KBM-7 (cell line): ENCODE measurements around the gene ARL4A.
"Not testable (repeated sequence)": the region's sequence is repeated elsewhere in the genome, so short reads cannot be mapped to it uniquely, and the experiment has no call there.

Source experiments
- DNase-seq: peaks from one replicate; pipeline ENCODE4 v3.0.0-alpha.2; 2015
- in situ Hi-C: fragments of 300-500 bp; cut with MboI; formaldehyde crosslinking; loops from 2 replicates; pipeline ENCODE4 v1.14.3; 2020; ENCODE audit warnings: low sequenced_read_pairs, low pct_unique_long_range_greater_than_20kb, mixed read lengths

The ARL4A gene, protein sequence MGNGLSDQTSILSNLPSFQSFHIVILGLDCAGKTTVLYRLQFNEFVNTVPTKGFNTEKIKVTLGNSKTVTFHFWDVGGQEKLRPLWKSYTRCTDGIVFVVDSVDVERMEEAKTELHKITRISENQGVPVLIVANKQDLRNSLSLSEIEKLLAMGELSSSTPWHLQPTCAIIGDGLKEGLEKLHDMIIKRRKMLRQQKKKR

DNA sequence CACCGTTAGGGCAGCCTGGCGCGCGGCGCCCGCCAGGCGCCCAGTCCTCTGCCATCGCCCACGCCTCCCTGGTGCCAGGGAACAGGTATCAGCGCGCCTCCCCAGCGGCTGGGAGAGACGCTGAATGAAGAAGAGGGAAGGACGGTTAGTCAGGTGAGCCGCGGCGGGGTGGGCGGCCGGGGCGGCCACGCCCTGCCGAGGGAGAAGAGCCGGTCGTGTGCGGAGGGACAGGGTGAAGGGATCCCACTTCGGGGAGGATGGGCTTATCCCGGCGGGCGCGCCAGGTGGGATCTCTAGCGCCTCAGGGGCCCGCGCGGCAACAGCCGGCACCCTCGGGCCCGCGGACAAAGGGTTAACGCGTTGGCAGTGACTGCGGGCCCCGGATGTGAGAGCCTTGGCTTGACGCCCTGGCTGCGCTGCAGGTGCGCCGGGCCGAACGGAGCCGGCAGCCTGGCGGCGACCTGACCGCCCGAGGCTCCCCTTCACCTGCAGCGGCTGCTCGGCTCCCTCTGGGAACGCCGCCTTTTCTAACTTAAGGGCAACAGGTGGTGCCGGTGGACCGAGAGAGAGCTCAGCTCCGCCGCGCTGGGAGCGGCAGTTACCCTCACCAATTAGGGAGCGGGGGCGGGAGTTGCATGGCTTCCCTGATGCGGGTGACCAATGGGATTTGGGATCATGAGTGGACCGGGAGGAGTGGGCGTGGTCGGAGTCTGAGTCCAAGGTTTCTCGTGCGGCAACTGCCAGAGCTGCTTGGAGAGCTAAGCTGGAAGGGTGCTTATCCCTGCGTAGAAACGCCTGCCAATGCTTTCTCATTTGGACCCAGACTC lies at the start of gene ARL4A:
ARL4A (plus strand) TSS at position 743 of the 827 bp plus-strand sequence. CDS start 622 bp downstream, outside the sequence.
- DNase-seq, result peak; percentile 98
- in situ Hi-C loops, result loop anchor here (25.0 kb wide), 1 partner anchor 425 kb away; no protein-coding TSS in a partner anchor

DNA sequence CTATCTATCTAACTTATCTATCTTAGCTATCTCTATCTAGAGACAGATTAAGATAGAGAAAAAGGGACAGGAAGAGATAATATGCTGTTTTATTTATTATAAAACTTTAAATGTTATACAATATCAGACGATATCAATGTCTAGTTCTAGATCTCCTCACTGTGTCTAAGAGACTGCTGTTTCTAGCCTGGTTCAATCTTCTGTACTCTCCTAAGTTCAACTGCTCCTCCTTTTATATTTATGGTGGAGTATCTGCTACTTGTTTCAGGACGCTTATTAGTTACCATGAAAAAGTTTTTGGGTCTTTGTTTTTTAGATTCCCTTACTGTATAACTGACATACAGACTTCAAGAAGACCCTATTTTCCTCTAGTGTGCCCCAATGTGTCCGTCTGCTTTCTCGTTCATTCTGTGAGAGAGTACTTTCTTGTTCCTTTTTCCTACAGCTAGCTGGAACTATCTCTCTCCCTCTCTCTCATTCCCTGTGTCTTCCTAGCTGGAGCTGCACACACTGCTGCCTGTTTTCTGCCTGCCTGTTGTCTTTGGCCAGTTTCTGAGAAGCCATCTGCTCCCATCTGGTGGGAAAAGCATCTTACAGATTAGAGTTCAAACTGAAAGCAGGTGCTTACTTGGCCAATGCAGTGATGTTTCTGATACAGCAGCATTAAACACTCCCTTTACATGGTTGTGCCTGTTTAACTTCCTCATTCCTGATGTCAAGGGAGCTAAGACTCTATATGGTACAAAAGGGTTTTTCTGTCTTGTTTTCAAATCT lies 49.4 kb upstream of the ARL4A start:
- in situ Hi-C loops, result loop anchor here (25.0 kb wide), 1 partner anchor 624 kb away; no protein-coding TSS in a partner anchor
- peak; percentile 66 for DNase-seq

DNA sequence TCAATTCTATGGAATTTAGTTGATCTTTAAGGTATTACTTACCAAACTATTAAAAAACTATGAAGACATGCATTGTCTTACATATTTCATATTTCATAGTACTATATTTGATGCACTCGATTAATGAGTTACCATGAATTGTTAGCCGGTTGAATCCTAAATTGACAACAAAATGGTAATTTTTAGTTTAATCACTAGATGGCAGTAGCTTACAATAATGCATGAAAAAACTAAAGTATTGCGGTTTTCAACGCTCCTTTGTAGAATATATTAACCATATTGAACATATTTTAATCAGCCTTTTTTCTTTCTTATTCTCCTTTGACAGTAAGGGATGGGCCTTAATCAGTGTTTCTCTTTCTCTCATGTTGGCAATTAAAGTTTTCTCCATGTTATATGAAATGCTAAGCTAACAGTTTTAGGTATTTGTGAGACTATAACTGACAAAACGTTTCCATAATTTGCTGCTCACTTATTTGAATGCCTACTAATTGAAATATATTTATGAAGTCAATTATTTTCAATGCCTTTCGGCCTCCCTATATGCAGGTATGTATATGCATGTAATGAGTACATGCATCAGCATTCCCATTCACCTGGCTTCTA lies 48.5 kb upstream of the ARL4A start:
- in situ Hi-C loops, result loop anchor here (25.0 kb wide), 1 partner anchor 623 kb away; no protein-coding TSS in a partner anchor
- peak; percentile 72 for DNase-seq

DNA sequence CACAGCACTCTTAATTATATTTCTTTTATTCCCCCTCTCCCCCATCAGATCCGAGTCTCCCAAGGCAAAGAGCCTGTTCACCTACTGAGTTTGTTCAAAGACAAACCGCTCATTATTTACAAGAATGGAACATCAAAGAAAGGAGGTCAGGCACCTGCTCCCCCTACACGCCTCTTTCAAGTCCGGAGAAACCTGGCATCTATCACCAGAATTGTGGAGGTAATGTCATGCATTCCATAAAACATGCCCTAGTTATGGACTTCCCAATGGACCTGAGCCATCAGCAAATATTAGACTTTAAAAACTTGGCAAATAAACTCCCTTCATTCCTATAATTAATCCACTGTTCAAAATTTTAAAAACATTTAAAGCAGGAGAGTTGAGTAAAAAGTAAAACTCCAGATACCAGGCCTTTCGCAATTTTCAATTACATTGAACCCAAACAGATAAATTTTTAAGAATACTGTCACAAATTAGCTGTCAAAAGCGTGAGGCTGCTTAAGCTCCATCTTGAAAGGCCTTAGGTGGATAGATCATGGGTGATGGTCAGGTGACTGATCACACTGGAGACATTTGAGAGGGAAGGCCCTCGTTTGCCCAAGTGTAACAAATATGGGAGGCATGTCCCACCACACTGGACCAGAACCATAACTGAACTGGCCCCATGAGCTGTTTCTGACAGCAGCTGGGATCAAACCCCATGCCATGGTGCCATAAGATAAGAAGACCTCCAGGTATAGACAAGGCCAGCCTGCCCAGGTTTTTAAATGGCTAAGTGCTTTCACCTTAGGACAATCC lies 46.9 kb upstream of the ARL4A start:
- no peak for DNase-seq
- in situ Hi-C loops, result loop anchor here (25.0 kb wide), 1 partner anchor 622 kb away; no protein-coding TSS in a partner anchor

DNA sequence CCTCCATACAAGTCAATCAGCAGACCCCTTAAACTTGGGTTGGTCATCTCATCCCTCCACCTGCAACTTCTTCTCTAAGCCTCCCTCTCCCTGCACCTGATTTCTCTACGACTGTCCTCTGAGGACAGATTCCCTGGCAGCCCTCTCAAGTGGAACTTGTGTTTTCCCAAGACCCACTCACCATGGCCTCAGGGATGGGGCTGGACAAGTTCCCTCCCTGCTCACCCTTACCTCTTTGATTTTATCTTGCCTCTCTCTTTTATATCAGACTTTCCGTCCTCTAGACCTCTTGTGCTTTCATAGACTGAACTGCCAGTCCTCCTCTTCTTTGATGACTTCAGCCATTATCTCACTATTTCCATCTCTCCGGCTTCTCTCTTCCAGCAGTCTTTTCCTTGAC lies 46.2 kb upstream of the ARL4A start:
- in situ Hi-C loops, result loop anchor here (25.0 kb wide), 1 partner anchor 621 kb away; no protein-coding TSS in a partner anchor
- DNase-seq, result no peak

DNA sequence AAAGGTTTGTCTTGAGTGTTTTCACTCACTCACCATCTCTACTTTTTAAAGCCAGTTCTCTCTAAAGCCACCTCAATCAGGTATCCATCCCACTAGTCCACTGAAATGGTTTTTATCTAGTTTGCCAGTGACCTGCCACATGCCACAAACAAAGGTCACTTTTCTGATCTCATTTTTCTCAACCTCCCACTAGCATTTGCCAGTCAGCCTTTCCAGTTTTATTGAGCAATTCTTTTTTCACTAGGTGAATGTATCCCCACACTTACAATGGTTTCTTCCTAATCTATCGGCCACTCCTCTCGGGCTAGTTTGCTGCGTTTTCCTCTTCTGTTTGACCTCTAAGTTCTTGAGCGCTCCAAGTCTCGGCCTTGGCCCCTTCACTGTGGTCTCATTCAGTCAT lies 44.9 kb upstream of the ARL4A start:
- in situ Hi-C loops, result loop anchor here (25.0 kb wide), 1 partner anchor 620 kb away; no protein-coding TSS in a partner anchor

DNA sequence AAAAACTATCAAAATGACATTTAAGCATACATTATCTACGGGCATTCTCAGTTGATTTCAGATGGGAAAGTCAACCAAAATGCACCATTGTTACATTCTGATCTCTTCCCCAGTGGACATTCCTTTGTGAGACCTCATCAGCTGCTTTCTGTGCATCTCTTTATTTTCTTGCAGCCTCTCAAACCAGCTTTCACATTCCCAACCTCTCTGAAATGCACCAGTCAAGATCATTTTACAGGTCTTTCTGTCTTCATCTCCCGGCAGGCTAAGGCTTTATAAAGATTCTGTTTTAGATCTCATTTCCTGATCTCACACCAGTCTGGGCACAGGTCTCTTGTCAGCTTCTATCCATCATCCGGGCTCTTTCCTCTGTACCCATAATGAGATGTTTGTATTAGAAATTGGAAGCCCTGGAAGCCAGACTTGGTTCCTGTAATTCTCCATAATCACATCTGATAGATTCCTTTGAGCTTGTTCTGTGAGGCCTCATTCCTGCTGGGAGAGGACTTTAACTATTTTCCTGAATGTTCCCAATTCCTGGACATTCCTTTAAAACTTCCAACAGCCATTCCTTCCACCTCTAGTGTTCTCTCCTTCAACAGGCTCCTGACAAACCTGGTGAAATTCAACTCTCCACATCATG lies 44.3 kb upstream of the ARL4A start:
- no peak for DNase-seq
- in situ Hi-C loops, result loop anchor here (25.0 kb wide), 1 partner anchor 619 kb away; no protein-coding TSS in a partner anchor

More for the DNA sequence above, 44.9 kb upstream of the ARL4A start:
- no peak for DNase-seq

DNA sequence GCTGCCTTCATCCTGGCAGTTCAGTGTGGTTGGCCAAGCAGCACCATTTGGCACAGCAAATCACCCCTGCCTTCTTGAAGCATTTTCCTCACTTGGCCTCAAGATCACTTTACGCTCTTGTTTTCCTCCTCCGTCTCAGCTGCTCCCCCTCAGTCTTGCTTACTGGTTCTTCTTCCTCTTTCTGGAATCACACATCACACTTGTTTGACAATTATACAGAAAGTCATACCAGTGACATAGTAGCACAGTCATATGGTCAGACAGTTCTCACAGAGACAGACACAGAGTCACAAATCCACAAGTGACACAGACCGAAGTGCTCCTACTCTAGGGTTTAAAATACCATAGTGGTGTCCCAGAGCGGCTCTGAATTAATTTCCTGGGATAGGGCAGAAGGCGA lies 43.8 kb upstream of the ARL4A start:
- in situ Hi-C loops, result loop anchor here (25.0 kb wide), 1 partner anchor 619 kb away; no protein-coding TSS in a partner anchor

DNA sequence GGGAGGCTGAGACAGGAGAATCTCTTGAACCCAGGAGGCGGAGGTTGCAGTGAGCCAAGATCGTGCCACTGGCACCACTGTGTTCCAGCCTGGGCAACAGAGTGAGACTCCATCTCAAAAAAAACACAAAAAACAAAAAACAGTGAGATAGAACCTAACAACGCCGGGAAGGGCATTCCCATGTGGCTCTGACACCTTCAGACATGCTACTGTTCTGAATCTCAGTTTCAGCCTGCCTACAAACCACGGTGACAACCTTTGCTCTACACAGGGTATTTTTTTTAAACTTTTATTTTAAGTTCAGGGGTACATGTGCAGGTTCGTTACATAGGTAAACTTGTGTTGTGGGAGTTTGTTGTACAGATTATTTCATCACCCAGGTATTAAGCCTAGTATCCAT lies 42.2 kb upstream of the ARL4A start:
- not testable (repeated sequence) for DNase-seq
- in situ Hi-C loops, result loop anchor here (25.0 kb wide), 1 partner anchor 617 kb away; no protein-coding TSS in a partner anchor

More for the DNA sequence above, 43.8 kb upstream of the ARL4A start:
- DNase-seq, result peak; percentile 82

DNA sequence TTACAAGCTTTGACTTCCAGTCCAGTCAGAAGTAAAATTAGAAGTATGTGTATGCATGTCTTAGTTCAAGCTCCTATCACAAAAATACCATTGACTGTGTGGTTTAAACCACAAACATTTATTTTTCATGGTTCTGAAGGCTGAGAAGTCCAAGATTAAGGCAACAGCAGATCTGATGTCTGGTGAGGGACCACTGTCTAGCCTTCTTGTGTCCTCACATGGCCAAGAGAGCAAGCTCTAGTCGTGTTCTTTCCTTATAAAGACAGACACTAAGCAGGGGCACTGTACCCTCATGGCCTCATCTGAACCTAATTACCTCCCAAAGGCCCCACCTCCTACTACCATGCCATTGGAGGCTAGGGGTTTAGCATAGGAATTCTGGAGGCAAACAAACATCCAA lies 41.3 kb upstream of the ARL4A start:
- in situ Hi-C loops, result loop anchor here (25.0 kb wide), 1 partner anchor 616 kb away; no protein-coding TSS in a partner anchor

DNA sequence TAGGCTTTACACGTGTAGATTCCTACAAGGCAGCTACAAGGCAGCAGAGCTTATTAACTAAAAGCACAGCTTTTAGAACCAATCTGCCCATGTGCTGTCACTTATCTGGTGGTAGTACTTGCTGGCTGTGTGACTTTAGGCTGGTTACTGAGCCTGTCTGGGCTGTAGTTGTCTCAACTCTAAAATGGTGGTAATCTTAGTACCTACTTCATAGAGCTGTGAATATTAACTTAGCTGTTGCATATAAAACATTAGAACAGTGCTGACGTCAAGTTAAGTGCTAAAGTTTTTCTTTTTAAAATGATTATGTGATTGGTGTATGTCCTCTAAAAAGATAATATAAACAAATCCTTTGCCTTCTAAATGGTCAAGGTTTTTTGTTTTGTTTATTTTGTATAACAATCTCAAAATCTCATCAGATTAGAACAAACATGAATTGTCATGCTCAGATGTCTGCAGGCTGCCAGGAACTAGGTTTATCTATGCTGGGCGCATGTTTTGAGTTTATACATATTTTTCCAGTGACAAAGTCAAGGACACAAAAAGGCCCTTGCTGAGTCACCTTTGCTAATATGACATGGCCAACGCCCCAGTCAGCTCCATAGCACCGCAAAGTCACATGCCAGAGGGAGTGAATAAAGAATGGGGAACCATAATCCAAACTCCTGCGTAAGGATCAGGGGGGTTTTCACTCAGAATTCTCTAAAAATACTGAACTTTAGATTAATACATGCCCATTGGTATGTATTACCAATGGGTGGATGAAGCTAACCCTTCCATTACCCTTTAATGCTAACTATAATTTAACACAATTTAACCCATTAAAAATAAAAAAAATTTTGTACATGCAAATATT lies 39.8 kb upstream of the ARL4A start:
- no peak for DNase-seq
- in situ Hi-C loops, result loop anchor here (25.0 kb wide), 1 partner anchor 615 kb away; no protein-coding TSS in a partner anchor

More for the DNA sequence above, 41.3 kb upstream of the ARL4A start:
- DNase-seq, result no peak

DNA sequence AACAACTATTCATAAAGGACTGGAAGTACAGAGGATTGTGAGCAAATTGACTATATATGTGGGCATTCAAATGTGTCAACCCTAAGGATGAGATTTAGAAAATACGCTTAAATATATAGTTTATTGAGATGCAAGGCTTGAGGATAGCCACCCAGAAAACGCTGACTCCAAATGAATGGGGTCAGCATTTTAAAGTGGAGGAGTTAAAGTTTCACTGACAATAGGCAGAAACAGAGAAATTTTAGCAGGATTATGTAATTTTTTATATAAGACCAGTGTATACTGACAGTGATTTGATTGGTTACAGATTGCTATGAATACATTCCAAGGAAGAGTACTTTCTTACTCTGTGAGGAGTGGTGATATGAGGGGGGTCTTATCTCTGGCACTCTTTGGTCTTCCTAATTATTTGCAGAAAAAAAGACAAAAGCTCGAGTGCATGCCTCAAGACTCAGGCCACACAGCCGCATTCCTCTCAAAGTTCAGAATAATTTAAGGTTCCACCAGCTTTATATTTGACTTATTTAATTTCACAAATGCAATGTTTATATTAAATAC lies 38.6 kb upstream of the ARL4A start:
- in situ Hi-C loops, result loop anchor here (25.0 kb wide), 1 partner anchor 614 kb away; no protein-coding TSS in a partner anchor

DNA sequence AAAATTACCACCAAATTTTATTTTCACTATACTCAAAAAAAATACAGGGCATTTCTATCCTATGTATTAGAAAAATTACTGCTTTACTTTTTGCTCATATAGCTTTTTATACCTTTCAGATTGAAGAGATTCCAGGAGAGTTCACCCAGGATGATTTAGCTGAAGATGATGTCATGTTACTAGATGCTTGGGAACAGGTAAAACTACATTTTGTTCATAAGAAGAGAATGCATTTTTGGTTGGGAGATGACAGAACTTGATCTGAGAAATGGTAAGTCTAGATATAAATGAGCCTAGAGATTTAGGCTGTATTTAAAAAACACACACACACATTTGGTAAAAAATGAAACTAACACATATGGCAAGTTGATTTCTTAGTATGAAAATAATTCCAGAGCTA lies 38.1 kb upstream of the ARL4A start:
- DNase-seq, result no peak
- in situ Hi-C loops, result loop anchor here (25.0 kb wide), 1 partner anchor 613 kb away; no protein-coding TSS in a partner anchor

More for the DNA sequence above, 38.6 kb upstream of the ARL4A start:
- DNase-seq, result no peak

DNA sequence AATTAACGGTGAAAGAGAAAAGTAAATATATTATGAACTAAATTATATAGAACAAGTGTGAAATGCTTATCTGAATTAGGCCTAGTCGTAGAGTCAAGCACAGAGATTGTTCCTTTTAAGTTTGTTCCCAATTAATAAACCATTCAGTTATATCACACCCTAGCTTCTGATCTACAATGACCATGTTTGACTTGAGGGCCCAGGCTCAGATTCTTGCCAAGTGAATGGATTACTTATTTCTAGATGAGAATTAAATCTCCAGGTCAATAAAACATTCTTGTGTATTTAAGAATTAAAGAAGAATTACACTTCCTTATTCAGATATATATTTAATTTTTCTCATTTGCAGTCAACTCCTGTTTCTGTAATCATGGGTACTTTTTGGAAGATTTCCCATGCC lies 37.4 kb upstream of the ARL4A start:
- no peak for DNase-seq
- in situ Hi-C loops, result no loop called here

DNA sequence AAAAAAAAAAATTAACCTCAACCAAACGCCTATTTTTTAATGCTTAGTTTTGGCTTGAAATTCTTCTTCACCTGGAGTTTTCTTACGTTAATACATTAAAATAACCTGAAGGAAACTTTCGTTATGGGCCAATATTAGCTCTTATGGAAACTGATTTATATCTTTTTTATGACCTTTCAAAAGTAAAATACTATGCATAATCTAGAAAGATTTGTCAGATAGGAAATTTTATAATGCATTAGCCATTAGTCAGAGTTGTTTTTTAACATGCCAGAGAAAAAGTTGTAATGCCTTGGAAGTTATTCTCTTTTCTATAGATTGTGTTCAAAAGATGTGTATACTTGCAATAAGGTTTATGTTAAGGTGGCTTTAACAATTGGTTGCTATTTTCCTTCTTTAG lies 34.3 kb upstream of the ARL4A start:
- in situ Hi-C loops, result no loop called here
- DNase-seq, result no peak

DNA sequence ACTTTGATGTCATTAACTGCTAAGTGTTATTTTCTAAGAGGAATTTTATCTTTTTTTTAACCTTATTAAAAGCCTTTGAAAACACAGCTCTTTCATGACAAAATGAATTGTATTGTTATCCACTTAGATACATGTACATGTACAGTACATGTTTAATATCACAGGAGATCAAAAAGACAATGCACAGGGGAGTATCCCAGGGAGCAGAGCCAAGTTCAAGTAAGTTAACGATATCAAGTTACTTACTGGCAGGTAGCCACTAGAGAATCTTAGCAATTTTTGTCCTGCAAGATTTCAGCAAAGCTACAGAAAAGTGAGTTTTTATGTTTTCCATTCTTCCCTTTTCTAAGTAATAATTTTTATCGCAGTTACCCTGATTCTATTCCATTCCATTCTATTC lies 33.9 kb upstream of the ARL4A start:
- in situ Hi-C loops, result no loop called here
- DNase-seq, result no peak
